Ovary (tissue), 3 donors: ENCODE results near the gene BNIP3.

ENCODE experiments used
- EP300 ChIP-seq: sonication (generic); formaldehyde crosslinking; IDR thresholded peaks from one replicate; pipeline ENCODE4 v1.6.1; 2017; ENCODE audit warnings: antibody characterized with exemption
- TF ChIP-seq, protein P1 (sequence below), 3 donors: fragments of 450-650 bp in 2 of 3; fragments of 200-600 bp in 1 of 3; IDR thresholded peaks; one replicate each; pipeline versions ENCODE4 v1.5.1 to v1.8.0; 2016 to 2022; ENCODE audit warnings: antibody characterized with exemption in 3 of 3, mild to moderate bottlenecking in 1 of 3
- donor health status: DM: no; HTN: no; CAD: no.

- TF ChIP-seq, protein P1, sequence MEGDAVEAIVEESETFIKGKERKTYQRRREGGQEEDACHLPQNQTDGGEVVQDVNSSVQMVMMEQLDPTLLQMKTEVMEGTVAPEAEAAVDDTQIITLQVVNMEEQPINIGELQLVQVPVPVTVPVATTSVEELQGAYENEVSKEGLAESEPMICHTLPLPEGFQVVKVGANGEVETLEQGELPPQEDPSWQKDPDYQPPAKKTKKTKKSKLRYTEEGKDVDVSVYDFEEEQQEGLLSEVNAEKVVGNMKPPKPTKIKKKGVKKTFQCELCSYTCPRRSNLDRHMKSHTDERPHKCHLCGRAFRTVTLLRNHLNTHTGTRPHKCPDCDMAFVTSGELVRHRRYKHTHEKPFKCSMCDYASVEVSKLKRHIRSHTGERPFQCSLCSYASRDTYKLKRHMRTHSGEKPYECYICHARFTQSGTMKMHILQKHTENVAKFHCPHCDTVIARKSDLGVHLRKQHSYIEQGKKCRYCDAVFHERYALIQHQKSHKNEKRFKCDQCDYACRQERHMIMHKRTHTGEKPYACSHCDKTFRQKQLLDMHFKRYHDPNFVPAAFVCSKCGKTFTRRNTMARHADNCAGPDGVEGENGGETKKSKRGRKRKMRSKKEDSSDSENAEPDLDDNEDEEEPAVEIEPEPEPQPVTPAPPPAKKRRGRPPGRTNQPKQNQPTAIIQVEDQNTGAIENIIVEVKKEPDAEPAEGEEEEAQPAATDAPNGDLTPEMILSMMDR (IDR thresholded peaks at IDR 0.05), result no peak
- no peak for TF ChIP-seq EP300
These were observed 54.8 kb downstream of the BNIP3 start for GRCh38 chr10:131926743-131927595.
